Stimulated activated naive CD8-positive, alpha-beta T cell treated with anti-CD3 and anti-CD28 coated beads, Interleukin-15, amount 100 ng/mL, for 72 hours (primary cell): ENCODE data around the gene HMGN3.

Source experiments
- ATAC-seq: fragments of 150-1000 bp; cut with Tn5 transposase; 2 replicates; pipeline ENCODE4 v1.10.0; 2021; ENCODE audit warnings: mild to moderate bottlenecking, moderate library complexity
- DNase-seq, 2 donors: peaks; one replicate each; pipeline ENCODE4 v3.0.0; 2021 to 2022
- H3K27ac Mint-ChIP-seq, 2 donors: one replicate each; pipeline ENCODE4 v1.8.0; 2022; ENCODE audit warnings: mild to moderate bottlenecking in 2 of 2, mixed read lengths in 2 of 2, moderate library complexity in 2 of 2
- H3K27me3 Mint-ChIP-seq: one replicate; pipeline ENCODE4 v1.8.0; 2022; ENCODE audit warnings: mixed read lengths
- H3K4me1 Mint-ChIP-seq: one replicate; pipeline ENCODE4 v1.8.0; 2022; ENCODE audit warnings: mild to moderate bottlenecking, mixed read lengths
- H3K4me3 Mint-ChIP-seq, 2 donors: one replicate each; pipeline ENCODE4 v1.8.0; 2022; ENCODE audit warnings: mild to moderate bottlenecking in 2 of 2, mixed read lengths in 2 of 2, moderate library complexity in 1 of 2
- H3K9me3 Mint-ChIP-seq, 2 donors: one replicate each; pipeline ENCODE4 v1.8.0; 2022; ENCODE audit warnings: mixed read lengths in 2 of 2

The HMGN3 gene

DNA sequence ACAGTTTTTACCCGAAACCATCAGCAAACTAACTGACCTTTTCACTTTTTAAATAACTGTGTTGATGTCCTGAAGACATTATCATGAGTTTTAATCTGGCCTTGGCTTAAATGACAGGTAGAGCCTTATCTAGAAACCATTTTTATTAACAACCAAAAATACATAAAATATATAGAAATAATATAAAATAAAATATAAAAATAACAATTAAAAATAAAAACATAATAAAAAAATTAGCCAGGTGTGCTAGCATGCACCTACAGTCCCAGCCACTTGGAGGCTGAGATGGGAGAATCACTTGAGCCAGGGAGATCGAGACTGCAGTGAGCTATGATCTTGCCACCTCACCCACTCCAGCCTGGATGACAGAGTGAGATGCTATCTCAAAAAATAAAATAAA lies 21.6 kb downstream of the HMGN3 start:
- Mint-ChIP-seq H3K4me1 (peaks cover 5% of the 10 kb centered on the region), H3K9me3 (no peaks in the 10 kb centered on the region), H3K27ac (no peak overlapping the region), H3K4me3 (no peak overlapping the region), H3K27me3 (no peaks in the 10 kb centered on the region)
- no peak for ATAC-seq
- DNase-seq: no peak

DNA sequence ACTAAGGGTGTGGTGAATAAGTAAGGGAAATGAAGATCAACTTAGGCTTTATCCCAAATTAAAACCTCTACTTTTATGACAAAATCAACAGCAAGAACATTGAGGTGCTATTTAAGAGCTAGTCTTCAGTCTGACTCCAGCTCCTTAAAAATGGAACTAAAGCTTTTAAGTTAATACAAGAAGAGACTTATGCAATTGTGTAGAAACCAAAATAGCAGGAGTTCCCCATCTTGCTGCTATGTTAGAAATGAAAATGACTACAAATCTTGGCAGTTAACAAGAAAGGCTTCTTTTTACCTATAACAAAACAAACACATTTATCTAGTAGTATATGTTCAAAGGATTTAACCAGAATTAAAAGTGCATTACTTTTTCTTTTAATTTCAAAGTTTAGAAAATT lies 25.7 kb downstream of the HMGN3 start:
- Mint-ChIP-seq H3K27ac (no peak overlapping the region), H3K4me1 (no peaks in the 10 kb centered on the region), H3K4me3 (no peak overlapping the region), H3K9me3 (no peaks in the 10 kb centered on the region), H3K27me3 (no peaks in the 10 kb centered on the region)
- no peak for DNase-seq
- ATAC-seq: no peak

GRCh38 chr6:79203753-79204253 lies 30.7 kb downstream of the HMGN3 start:
- Mint-ChIP-seq H3K27ac (peak overlapping the region in 1 of 2 donors; percentile 12), H3K9me3 (no peaks in the 10 kb centered on the region), H3K4me1 (peaks cover 11% of the 10 kb centered on the region)

GRCh38 chr6:79202556-79202955 lies 31.9 kb downstream of the HMGN3 start:
- Mint-ChIP-seq H3K4me3 (no peak overlapping the region), H3K27ac (no peak overlapping the region)

More at GRCh38 chr6:79203753-79204253, 30.7 kb downstream of the HMGN3 start:
- H3K27me3 Mint-ChIP-seq: no peaks in the 10 kb centered on the region
- DNase-seq (no peak), ATAC-seq (no peak)
- no peak overlapping the region for H3K4me3 Mint-ChIP-seq

DNA sequence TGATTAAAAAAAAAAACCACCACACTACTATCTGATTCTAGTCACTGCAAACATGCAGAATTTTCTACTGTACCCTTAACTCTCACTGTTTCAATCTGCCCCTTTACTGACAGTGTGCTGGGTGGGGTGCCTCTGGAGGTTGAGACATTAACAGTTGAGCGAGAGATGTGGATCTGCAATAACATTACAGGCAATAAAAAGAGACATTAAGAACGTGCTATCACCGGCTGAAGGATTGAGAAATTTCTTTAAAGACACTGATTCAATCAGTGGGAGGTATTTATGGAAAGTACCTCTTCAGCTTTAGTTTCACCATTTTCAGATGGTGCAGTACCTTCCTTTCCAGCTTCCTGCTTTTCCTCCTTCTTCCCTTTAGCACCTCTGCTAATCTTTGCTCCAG lies 32.5 kb downstream of the HMGN3 start:
- ATAC-seq (no peak), DNase-seq (no peak)
- no peaks in the 10 kb centered on the region for H3K9me3 Mint-ChIP-seq
- peak overlapping the region in 1 of 2 donors; percentile 50 for H3K27ac Mint-ChIP-seq
- peaks cover 11% of the 10 kb centered on the region for H3K4me1 Mint-ChIP-seq
- H3K4me3 Mint-ChIP-seq: no peak overlapping the region
- no peaks in the 10 kb centered on the region for H3K27me3 Mint-ChIP-seq

More at GRCh38 chr6:79202556-79202955, 31.9 kb downstream of the HMGN3 start:
- Mint-ChIP-seq H3K27me3 (no peaks in the 10 kb centered on the region), H3K4me1 (peaks cover 11% of the 10 kb centered on the region), H3K9me3 (no peaks in the 10 kb centered on the region)
- no peak for ATAC-seq
- DNase-seq: no peak

DNA sequence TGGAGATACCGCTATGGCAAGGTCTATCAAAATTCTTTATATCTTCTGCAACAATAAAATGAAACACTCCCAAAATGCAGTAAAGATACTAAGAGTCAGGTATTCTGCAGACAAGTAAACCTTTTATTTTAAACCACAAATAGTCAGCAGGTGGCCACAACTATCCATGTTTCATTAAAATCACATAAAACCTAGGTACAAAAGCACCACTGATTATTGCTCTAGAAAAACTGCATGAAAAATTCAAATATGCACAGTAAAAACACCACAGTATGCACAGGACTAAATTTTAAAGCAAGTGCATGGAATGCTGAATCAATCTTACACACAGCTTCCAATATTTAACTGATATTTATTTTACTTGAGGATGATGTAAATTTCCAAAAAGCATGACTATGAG lies 33.3 kb downstream of the HMGN3 start:
- no peak overlapping the region for H3K27ac Mint-ChIP-seq
- DNase-seq (no peak), ATAC-seq (no peak)
- peaks cover 11% of the 10 kb centered on the region for H3K4me1 Mint-ChIP-seq
- no peak overlapping the region for H3K4me3 Mint-ChIP-seq
- no peaks in the 10 kb centered on the region for H3K9me3 Mint-ChIP-seq
- H3K27me3 Mint-ChIP-seq: no peaks in the 10 kb centered on the region

DNA sequence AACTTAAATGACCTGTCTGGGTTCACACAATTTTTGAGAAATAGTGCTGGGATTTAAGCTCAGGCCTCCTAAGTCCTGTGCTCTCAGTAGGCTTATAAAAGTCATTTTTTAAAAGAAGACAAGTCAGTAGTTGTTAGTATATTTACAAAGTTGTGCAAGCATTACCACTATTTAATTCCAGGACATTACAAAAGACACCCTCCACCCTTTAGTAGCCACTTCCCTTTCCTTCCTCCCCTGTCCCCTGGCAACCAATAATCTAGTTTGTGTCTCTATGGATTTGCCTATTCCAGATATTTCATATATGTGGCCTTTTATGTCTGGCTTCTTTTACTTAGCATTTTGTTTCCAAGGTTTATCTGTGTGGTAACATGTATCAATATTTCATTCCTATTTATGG lies 37.6 kb downstream of the HMGN3 start:
- H3K4me3 Mint-ChIP-seq: no peak overlapping the region
- no peak for DNase-seq
- no peaks in the 10 kb centered on the region for H3K27me3 Mint-ChIP-seq
- peaks cover 3% of the 10 kb centered on the region for H3K4me1 Mint-ChIP-seq
- no peak for ATAC-seq
- peak overlapping the region in 1 of 2 donors; percentile 19 for H3K27ac Mint-ChIP-seq
- H3K9me3 Mint-ChIP-seq: peaks cover 0 to 12% of the 10 kb centered on the region in 2 donors

DNA sequence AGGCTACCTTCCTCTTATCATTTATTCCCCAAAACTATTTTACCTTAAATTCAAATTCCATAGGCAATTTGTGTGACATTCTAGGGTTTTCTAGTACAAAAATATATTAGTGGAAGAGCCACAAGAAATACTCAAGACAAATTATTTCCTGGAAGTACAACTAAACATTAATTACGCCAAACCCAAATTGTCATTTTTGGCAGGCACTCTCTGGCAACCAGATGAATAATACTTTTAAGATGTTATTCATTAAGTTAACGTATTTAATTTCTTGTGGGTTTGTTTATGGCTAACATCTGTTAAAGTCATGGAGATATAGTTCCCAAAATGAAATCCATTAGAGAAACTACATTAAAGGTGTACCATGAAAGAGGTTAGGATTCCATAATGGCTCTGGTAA lies 40.5 kb downstream of the HMGN3 start:
- Mint-ChIP-seq H3K9me3 (peaks cover 10 to 23% of the 10 kb centered on the region in 2 donors), H3K27me3 (peaks cover 5% of the 10 kb centered on the region), H3K4me3 (no peak overlapping the region), H3K4me1 (no peaks in the 10 kb centered on the region), H3K27ac (no peak overlapping the region)
- DNase-seq (no peak), ATAC-seq (no peak)

DNA sequence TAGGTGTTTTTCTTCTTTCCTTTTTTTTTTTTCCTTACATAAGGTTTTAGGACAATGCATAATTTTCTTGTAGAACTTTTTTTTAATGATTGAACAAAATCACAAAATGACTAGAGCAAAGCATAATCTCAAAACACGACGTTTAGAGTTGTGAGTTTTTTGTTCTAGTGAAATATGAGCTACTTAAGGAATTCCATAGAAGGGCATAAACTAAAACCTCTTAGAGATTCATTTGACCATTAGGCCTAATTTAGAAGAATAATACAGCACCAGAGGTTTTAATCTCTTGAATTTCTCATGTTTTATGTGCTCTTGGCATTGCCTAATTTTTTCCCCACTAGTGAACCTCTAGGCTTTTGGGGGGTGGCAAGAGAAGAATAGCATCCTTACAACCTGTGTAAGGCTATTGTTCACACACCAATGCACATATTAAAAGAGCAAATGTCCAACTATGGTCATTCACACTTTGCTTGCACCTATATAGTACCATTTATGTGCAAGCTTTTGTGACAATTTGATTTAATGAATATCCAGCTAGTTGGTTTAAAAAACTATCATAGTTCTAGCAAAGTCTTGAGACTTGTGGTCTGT lies 44.6 kb downstream of the HMGN3 start:
- no peak overlapping the region for H3K27ac Mint-ChIP-seq
- H3K4me3 Mint-ChIP-seq: no peak overlapping the region
- H3K27me3 Mint-ChIP-seq: peaks cover 7% of the 10 kb centered on the region
- DNase-seq (no peak), ATAC-seq (no peak)
- H3K9me3 Mint-ChIP-seq: peaks cover 10 to 23% of the 10 kb centered on the region in 2 donors
- no peaks in the 10 kb centered on the region for H3K4me1 Mint-ChIP-seq

GRCh38 chr6:79188885-79189480 lies 45.5 kb downstream of the HMGN3 start:
- no peak for ATAC-seq
- Mint-ChIP-seq H3K27ac (no peak overlapping the region), H3K4me1 (no peaks in the 10 kb centered on the region), H3K4me3 (no peak overlapping the region), H3K27me3 (peaks cover 7% of the 10 kb centered on the region), H3K9me3 (peaks cover 10 to 23% of the 10 kb centered on the region in 2 donors)
- no peak for DNase-seq

GRCh38 chr6:79188107-79188506 lies 46.4 kb downstream of the HMGN3 start:
- Mint-ChIP-seq H3K4me3 (no peak overlapping the region), H3K4me1 (no peaks in the 10 kb centered on the region), H3K27ac (no peak overlapping the region), H3K27me3 (peaks cover 7% of the 10 kb centered on the region), H3K9me3 (peaks cover 10 to 22% of the 10 kb centered on the region in 2 donors)
- ATAC-seq (no peak), DNase-seq (no peak)

DNA sequence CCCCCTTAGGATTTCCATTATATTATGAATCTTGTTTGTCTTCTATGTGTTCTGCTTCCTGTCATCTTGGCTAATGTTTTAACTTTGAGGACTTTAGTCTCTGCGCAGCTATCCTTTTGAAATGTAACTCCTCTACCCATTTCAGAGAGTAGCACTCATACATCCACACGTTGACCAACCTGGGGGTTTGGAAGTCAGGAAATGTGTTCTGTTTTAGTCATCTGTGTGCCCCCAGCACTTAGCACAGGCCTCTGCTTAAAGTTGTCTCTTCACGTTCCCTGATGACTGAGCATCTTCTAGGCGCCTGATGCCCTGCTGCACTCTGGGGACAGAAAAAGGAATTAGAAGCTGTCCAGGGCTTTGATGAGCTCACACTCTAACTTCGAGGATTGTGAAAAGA lies 47.9 kb downstream of the HMGN3 start:
- H3K4me1 Mint-ChIP-seq: no peaks in the 10 kb centered on the region
- H3K4me3 Mint-ChIP-seq: no peak overlapping the region

DNA sequence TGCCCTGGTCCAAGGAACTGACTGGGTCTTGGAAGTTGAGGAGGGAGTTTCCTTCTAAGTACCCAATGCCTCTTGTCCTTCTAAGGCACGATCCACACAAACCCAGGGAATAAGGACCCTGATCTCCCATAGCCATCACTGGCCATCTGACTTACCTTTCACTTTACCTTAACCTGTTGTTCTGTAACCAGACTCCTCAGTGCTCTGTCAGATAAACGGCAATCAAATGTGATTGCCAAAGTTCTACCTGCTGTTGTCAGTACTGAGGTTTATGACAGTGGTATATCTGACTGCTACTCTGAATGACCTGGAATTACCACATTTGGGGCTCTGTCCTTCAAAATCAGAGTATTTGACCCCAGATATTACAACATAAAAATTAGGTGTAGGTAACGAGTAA lies 49.8 kb downstream of the HMGN3 start:
- ATAC-seq (no peak), DNase-seq (no peak)
- H3K27ac Mint-ChIP-seq: no peak overlapping the region
- peaks cover 7% of the 10 kb centered on the region for H3K27me3 Mint-ChIP-seq
- no peak overlapping the region for H3K4me3 Mint-ChIP-seq
- H3K9me3 Mint-ChIP-seq: no peaks in the 10 kb centered on the region
- no peaks in the 10 kb centered on the region for H3K4me1 Mint-ChIP-seq

More for the DNA sequence above, 47.9 kb downstream of the HMGN3 start:
- ATAC-seq (no peak), DNase-seq (no peak)
- Mint-ChIP-seq H3K9me3 (peaks cover 9 to 10% of the 10 kb centered on the region in 2 donors), H3K27me3 (peaks cover 7% of the 10 kb centered on the region), H3K27ac (no peak overlapping the region)

- H3K4me1 Mint-ChIP-seq: no peaks in the 10 kb centered on the region
- H3K9me3 Mint-ChIP-seq: no peaks in the 10 kb centered on the region
- ATAC-seq: no peak
Observed at GRCh38 chr6:79184086-79184485, 50.4 kb downstream of the HMGN3 start.

GRCh38 chr6:79180052-79180451 lies 54.4 kb downstream of the HMGN3 start:
- no peak for ATAC-seq
- no peak for DNase-seq
- peaks cover 0 to 5% of the 10 kb centered on the region in 2 donors for H3K9me3 Mint-ChIP-seq
- H3K4me1 Mint-ChIP-seq: no peaks in the 10 kb centered on the region
- H3K27ac Mint-ChIP-seq: no peak overlapping the region
- H3K27me3 Mint-ChIP-seq: no peaks in the 10 kb centered on the region
- H3K4me3 Mint-ChIP-seq: no peak overlapping the region

More at GRCh38 chr6:79184086-79184485, 50.4 kb downstream of the HMGN3 start:
- Mint-ChIP-seq H3K4me3 (no peak overlapping the region), H3K27me3 (peaks cover 3% of the 10 kb centered on the region), H3K27ac (no peak overlapping the region)
- DNase-seq: no peak

GRCh38 chr6:79173378-79173777 lies 61.1 kb downstream of the HMGN3 start:
- H3K9me3 Mint-ChIP-seq: peaks cover 0 to 5% of the 10 kb centered on the region in 2 donors
- no peaks in the 10 kb centered on the region for H3K4me1 Mint-ChIP-seq
- no peak overlapping the region for H3K27ac Mint-ChIP-seq
- peak; percentile 70 for ATAC-seq
- H3K27me3 Mint-ChIP-seq: no peaks in the 10 kb centered on the region
- no peak overlapping the region for H3K4me3 Mint-ChIP-seq
- no peak for DNase-seq
